Ecto neural progenitor cell (in vitro differentiated cells): ENCODE data around the gene PIK3IP1.
A peak's percentile ranks its signal among the peaks of the same experiment; 100 is the strongest.
"Not testable (repeated sequence)": the region's sequence is repeated elsewhere in the genome, so short reads cannot be mapped to it uniquely, and the experiment has no call there.

Source experiments
- DNase-seq: peaks from one replicate; pipeline ENCODE4 v3.0.0-alpha.2; 2018; ENCODE audit warnings: low spot score

Gene PIK3IP1

DNA sequence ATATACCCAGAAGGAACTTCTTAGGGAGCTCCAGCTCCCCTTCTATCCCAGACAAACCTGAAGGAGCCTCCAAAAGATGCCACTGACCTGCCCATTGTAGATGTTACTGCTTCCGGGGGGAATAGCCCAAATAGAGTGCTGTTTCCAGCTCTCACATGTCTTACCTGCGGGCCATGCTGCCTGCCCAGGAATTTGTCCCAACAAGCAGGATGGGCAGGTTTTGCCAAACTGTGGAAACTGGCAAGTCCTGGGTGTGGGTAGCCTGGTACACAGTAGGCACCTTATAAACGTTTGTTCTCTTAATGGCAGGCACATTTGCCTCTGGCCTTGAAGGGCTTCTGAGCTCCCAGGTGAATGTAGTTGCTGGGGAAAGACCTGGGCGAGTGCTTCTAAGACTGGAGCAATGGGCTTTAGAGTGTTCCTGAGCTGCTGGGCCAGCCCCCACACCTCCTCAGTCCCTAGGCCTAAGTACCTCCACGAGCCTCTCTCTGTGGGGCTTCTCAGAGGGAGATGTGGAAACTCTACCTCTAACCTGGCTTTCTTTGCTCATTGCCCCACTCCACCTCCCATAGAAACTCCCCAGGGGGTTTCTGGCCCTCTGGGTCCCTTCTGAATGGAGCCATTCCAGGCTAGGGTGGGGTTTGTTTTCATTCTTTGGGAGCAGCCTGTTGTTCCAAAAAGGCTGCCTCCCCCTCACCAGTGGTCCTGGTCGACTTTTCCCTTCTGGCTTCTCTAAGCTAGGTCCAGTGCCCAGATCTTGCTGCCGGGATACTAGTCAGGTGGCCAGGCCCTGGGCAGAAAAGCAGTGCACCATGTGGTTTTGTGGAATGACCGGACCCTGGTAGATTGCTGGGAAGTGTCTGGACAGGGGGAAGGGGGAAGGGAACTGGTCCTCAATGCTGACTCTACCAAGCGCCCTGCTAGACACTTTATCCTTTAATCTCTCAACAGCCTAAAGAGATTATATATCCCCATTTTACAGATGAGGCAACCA, 43.0 kb downstream of the PIK3IP1 start:
- no peak for DNase-seq

DNA sequence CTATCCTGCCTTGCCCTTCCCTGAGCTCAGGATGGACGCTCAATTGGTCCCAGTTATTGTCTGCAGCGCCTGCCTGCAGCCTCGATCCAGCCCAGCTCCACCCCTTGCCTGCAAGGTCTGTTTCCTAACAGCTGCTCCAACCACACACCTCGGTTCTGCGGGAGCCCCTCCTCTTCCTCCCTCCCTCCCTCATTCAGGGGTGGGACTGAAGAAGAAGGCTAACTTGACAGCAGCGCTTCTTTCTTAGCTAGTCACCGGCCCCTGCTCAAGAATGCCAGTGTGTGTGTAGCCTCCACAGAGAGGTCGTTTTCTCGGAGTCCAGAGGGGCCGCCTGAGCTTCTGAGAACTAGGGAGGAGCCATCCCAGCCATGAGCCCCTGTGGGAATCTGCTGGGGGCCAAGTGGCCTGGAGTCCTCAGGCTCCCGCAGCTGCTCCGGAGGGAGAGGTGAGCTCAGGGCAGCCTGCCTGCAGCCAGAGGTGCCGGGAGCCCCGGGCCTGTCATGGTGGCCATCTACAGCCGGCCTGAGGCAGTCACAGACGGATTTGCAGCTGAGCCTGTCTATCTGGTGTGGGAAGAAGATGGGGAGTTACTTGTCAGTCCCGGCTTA, 44.0 kb downstream of the PIK3IP1 start:
- peak; percentile 87 for DNase-seq

DNA sequence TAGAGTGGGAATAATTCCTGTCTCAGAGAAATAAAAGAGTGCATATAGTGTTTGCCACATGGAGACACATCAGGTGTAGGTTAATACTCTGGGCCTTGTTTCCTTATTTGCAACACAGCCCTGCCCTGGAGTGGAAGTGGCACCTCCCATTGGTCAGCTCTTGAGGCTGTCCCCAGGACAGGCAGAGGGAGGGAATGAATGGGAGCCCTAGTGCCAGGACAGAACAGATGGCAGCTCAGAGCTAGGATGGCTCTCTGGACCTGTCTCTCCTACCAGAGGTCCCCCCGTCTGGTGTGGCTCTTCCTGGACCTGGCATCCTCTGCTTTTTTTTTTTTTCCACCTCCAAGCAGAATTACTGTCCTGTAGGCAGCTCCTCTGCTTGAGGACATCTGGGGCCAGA, 44.6 kb downstream of the PIK3IP1 start:
- no peak for DNase-seq

DNA sequence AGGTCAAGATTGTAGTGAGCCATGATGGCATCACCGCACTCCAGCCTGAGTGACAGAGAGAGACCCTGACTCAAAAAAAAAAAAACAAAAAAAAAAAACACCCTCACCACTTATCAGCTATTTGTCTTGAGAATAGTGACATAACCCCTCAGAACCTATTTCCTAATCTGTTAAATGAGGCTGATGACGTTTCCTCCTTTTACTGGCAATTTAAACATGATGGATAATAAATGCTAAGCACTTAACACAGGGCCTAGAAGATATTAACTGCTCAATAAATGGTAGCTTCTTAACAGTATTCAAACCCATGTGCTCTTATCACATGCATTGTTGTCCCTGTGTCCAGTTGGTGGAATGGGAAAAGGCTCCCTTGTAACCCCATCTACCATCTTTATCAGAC, 45.6 kb downstream of the PIK3IP1 start:
- DNase-seq: no peak

DNA sequence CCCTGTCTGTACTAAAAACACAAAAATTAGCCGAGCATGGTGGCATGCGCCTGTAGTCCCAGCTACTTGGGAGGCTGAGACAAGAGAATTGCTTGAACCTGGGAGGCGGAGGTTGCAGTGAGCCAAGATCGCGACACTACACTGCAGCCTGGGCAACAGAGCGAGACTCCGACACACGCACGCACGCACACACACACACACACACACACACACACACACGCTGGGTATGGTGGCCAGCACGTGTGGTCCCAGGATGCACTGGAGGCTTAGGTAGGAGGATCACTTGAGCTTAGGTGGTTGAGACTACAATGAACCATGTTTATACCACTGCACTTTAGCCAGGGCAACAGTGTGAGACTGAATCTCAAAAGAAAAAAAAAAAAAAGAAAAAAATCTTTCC, 46.3 kb downstream of the PIK3IP1 start:
- DNase-seq: not testable (repeated sequence)

DNA sequence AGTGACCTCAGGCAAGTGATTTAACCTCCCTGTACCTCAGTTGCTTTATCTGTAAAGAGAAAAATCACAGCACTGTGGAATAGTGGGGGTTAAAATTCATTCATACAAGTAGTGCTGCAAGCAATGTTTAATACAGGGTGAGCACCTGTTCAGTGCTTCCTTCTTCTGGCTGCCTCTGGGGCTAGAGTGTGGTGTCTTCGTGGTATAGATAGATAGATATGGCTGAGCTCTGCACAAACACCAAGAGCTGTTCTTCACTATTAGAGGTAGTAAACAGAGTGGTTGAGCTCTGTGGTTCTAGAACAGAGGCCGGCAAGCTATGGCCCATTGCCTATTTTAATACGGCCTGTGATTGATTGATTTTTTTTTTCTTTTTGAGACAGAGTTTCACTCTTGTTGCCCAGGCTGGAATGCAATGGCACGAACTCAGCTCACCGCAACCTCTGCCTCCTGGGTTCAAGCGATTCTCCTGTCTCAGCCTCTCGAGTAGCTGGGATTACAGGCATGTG, 47.3 kb downstream of the PIK3IP1 start:
- DNase-seq: no peak

DNA sequence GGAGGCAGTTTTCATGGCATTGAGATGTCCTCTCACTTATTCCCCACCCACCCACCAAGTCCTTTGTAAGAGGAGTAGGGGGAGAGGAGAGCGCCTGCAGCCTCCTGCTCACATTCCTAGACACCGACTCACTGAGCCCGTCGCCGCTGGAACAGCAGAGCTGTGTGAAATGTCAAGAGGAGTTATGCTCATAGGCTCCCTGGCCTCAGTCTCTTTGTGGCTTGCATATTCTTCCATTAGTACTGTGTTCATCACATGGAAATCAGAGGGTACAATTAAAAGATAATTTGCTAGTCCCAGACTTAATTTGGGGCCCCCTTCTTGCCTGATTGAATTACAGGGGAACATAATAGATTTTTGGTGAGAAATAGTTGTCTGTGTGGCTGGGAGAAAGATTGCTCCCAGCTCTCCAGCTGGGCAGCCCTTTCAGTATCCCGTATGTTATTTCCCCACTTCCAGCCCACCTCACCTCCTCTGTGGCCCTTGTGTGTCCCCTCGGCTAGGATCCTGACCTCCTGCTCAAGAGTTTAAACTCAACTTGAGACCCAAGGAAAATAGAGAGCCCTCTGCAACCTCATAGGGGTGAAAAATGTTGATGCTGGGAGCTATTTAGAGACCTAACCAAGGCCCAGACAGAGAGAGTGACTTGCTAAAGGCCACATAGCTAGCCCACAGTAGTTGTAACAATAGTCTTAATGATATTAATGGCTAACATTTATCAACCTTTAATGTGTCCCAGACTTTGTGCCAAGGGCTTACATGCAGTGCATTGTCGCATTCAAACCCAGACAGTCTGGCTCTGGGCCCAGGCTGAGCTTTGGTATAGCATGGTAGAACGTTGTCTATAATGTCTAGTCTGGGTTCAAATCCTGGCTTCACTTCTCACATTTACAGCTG, 48.0 kb downstream of the PIK3IP1 start:
- peak; percentile 62 for DNase-seq

DNA sequence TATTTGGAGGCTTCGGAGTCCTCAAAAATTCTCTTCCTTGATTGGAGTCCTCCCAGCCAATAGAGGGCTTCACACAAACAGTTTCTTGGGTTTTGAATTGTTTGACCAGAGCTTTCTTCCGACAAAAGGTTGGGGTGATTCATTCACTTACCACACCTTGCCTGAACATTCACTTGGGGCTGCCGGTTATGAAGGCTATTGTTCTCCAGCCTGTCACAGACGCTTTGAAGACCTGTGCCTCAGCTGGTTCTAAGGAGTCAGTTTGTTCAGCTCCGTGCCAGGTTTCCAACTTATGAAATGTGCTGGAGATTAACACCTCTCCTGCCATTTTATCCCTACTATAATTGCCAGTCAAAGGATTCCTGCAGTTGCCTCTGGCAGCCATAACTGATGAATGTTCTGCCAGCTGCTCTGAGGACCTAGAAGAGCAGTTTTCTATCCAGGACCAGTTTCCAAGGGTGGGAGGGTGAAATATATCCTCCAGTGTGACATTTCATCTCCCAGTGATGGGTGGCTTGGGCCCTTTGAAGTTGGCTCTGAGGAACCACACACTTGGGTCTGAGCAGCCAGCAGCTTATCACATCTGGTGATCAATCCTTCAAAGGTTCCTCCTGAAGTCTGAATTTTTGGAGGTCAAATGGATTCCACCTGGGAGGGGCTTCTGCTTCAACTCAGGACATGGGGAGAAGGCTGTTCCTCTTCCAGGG, 48.8 kb downstream of the PIK3IP1 start:
- no peak for DNase-seq

DNA sequence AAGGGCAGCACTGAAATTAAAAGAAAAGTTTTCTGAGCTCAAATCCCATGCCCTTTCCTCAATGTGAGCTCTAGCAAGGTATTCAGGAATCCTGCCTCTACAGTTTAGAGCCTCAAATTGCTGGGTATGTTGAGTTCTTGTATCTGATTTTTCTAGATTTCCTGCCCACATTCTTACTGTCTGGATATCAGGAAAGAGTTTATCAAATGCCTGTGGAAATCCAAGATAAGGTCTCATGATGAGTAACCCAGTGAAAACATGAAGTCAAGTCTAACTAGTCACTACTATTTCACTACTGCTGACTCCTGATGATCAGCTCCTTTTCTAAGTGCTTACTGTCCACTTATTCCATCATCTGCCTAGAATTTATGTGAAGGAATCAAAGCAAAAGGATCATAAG, 50.4 kb downstream of the PIK3IP1 start:
- DNase-seq: no peak

DNA sequence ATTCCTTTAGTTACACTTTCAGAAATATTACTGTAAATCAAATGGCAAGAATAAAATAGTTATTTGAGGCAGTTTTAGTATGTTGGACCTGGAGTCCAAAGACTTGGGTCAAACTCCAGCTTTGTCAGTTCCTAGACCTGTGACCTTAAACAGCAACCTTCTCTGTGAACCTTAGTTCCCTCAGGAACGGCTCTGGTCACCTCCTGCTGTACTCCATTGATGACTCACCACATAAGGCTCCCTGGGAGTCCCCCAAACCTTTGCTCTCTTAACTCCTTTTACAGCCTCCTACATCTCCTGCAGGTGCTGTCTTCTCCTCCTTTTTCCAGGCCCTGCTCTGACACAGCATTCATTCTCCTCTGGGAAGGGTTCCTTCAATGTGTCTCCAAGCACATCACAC, 51.1 kb downstream of the PIK3IP1 start:
- DNase-seq: no peak

DNA sequence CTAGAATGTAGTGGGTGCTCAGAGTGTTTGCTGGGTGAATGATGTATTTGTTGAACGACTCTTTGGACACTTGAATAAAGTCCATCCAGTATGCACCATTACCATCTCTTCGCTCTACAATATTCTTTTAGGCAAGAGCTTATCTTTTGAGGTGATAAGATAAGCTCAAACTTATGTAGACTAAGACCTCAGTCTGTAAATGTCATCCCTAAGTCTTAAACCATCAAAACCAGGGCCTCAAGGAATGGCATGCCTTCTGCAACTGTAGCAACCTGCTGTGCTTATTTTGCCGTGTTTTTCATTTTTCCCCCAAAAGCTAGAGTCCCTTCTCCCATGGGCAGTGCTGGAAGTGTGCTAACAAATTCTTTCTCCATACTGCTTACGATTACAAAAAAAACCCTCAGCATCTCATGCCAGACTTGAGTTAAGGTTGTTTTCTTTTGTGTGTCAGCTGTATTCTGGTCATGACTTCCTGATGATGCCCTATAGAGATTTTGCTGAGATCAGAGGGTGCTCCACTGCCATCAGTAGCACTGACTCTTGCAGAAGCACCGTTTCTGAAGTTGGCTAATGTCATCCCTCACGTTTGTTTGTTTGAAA, 52.4 kb downstream of the PIK3IP1 start:
- no peak for DNase-seq

DNA sequence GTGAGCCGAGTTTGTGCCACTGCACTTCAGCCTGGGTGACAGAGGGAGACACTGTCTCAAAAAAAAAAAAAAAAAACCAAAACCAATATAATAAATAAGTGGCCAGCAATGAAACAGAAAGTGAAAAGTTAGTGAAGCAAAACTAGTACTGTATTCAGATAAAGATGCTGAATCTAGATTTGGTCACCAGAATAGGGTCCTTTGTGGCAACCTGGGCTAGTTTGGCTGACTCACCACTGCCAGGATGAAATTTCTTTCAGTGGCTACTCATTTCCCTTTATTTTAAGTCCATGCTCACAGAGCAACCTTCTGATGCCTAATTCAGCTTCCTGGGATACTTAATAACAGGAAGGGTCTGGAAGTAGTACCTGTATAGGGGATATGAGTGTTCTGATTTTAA, 54.2 kb downstream of the PIK3IP1 start:
- no peak for DNase-seq

DNA sequence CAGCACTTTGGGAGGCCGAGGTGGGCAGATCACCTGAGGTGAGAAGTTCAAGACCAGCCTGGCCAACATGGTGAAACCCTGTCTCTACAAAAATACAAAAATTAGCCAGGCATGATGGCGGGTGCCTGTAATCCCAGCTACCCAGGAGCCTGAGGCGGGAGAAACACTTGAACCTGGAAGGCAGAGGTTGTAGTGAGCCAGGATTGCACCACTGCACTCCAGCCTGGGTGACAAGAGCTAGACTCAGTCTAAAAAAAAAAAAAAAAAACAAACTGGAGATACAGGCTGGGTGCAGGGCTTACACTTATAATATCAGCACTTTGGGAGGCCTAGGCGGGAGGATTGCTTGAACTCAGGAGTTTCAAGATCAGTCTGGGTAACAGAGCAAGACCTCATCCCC, 56.2 kb downstream of the PIK3IP1 start:
- DNase-seq: not testable (repeated sequence)

DNA sequence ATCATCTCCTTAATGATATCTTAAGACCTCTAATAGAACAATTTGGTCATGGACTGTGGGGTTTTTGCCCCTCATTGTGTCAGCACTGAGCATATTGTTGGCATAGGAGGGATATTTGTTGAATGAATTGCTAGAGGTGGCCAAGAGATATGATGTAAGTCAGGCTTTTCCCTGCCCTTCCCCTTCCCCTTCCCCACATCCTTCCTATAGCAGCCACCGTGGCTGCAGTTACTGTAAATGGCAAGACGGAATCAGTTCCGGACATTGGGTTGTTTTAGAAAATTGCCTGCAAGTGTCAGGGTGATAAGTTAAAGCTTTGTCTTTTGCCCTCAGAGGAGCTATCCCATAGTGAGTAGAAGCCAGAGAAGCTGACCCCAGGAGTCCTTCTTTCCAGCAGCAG, 57.2 kb downstream of the PIK3IP1 start:
- DNase-seq: no peak

DNA sequence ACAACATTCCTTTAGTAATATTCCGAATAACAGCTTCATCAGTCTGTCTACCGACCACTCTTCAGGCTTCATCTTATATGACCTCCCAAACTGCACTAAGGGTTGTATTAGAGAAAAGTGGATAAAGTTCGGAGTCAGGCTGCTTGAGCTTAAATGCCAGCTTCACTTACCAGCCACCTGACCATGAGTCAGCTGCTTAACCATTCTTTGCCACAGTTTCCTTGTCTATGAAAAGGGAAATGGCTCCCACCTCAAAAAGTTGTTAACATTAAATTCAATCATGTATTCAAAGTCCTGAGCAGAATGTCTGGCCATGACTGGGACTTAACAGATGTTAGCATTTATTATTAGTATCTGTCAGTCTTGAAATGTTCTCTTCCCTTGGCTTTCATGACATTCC, 59.3 kb downstream of the PIK3IP1 start:
- DNase-seq: no peak
